ENCODE data around the gene CFAP97D2.

DNA sequence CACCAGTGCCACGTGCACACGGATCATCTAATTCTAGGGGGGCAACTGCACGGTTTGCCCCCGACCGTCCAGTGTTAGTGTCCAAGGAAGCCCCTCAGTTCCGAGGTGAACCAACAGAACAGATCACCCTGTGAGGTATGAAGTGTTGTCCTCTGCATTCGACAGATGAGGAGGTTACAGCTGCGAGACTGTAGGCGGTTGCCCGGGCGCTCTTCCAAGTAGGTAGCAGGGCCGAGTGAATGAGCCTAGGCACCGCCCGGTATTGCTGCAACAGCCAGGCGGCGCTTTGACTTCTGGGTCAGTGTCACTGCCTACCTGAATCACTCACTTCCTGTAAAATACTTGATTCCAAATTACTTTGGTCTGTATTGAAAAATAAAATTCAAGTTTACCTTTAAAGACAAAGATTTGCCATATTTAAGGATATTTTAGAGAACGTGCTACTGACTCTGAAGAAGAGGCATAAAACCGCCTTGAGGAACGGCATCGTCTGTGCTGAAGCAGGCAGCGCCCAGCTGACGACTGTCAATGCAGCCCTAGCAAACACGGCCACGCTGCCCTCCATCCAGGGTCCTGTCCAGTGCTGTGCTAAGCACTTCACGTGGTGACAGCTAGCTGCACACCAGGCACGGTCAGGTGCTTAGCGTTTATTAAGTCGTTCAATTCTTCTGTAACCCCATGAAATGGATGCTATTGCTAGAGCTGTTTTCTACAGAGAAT is 27.3 kb upstream of the CFAP97D2 start:
- TF ChIP-seq SUZ12 (IDR thresholded peaks at IDR 0.05; ENCODE audit: extremely low read depth, insufficient read depth, insufficient read length), result no peak
- TF ChIP-seq YY1 (IDR thresholded peaks at IDR 0.05; ENCODE audit: insufficient read depth, insufficient read length), result no peak
- TF ChIP-seq ZNF274 (IDR thresholded peaks at IDR 0.05; ENCODE audit: low read depth, low read length), result no peak
